Activated T-helper 9 cell treated with anti-CD3 and anti-CD28 coated beads, Interleukin-2, amount 50 U/mL, for 16 hours (primary cell): ENCODE results near the gene IRAK2.
"Not testable (repeated sequence)": the region's sequence is repeated elsewhere in the genome, so short reads cannot be mapped to it uniquely, and the experiment has no call there.

Experiments used
- DNase-seq: peaks from one replicate; pipeline ENCODE4 v3.0.0-alpha.2; 2020; ENCODE audit warnings: low read depth

The IRAK2 gene

DNA sequence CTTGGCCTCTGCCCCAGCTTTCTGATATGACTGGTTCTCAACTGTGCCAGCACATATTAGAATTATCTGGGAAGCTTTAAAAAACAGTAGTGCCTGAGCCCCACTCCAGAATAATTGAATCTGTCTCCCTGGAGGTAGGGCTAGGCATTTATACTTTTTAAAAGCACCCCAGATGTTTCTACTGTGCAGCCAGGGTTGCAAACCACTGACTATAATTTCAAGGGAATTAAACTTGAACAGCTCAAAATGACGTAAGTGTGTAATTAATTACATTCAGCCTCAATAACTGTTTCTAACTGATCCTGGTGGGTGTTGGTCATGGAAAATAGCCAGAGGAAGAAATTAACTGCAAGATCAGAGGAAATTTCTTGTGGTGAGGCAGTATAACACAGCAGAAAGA, 4.4 kb upstream of the IRAK2 start:
- DNase-seq = no peak

DNA sequence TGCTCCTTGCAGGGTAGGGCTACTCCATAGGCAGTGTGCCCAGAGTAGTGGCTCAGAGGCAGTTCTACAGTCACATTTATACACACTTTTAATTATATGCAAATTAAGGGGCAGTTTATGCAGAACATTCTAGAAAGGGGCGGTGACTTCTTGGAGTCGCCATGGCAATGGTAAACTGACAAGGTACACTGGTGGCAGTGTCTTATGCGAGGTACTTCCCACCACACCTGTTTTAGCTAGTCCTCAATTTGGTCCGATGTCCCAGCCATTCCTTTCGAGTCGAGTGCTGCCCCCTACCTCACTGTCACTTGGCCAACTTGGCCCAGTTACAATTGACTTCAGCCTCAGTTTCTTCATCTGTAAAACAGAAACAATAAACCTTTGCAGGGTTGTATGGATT, 3.8 kb upstream of the IRAK2 start:
- no peak for DNase-seq

DNA sequence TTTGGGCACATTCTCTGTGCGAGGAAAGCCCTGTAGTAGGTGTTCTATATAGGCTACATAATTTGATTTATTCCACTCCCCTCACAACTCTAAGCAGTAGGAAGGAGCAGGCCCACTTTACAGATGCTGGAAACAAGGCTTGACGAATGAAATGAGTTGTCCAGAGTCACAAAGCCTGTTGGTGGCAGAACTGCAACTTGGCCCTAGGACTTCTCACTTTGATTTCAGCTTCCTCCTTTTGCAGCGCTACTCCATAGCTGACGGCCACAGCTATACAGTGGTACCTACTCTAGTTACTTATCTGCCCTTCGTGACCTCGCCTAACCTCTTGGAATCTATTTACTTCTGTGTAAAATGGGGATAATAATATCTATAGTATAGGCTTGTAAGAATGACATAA, 2.5 kb upstream of the IRAK2 start:
- no peak for DNase-seq

DNA sequence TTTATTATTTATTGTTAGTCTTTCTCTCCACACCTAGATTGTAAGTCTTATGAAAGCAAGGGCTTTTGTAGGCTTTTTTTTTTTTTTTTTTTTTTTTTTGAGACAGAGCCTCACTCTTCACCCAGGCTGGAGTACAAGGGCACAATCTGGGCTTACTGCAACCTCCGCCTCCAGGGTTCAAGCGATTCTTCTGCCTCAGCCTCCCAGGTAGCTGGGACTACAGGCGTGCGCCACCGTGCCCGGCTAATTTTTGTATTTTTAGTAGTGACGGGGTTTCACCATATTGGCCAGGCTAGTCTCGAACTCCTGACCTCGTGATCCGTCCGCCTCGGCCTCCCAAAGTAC, 546 bp upstream of the IRAK2 start:
- DNase-seq = not testable (repeated sequence)

DNA sequence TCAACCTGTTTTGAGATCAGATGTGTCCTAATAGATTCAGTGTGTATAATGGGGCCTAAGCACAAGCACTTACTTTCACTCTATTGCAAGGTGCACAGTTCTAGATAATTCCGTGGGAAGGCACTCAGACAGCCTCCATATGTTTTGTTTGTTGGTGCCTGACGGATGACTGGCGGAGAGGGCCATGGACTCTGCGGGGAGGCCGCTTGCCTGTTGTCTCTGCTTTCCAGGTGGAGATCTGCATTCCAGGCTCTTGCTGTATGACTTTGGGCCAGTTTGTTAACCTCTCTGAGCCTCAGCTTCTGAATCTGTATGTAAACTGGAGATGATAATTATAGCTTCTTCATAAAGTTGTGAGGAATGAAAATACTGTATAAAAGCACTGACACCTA, 1.5 kb downstream of the IRAK2 start:
- DNase-seq = no peak

DNA sequence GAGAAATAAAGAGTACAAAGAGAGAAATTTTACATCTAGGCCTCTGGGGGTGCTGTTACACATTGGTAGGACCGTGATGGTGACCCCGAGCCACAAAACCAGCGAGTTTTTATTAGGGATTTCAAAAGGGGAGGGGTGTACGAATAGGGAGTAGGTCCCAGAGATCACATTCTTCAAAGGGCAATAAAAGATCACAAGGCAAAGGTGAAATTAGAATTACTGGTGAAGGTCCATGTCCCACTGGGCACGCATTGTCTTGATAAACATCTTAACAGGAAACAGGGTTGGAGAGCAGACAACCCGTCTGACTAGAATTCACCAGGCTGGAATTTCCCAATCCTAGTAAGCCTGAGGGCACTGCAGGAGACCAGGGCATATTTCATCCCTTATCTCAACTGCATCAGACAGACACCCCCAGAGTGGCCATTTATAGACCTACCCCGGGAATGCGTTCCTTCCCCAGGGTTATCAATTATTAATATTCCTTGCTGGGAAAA, 4.3 kb downstream of the IRAK2 start:
- no peak for DNase-seq

DNA sequence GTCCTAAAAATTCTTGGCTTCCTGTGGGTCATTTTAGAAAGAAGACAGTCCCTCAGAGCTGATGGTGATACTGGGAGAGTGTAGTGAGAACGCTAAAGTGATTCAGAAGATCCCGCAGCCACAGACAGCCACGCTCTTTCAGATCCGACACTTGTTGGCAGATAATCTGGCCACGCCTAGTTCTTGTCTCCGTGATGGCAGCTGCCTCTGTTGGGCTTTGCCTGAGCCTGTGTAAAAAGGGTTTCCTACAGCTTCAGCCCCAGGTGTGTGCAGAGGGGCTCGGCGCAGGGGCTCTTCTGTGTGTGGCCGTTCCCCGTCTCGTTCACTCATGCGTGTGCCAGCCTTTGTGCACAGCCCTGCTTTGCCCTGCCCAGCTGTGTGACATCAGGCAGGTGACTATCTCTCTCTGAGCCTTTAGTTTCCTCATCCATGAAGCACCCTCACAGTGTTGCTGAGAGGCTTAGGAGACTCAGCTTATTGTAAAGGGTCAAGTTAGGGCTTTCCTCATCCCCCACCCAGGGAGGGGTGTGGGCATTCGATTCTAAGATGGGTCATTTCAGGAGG, 6.3 kb downstream of the IRAK2 start:
- DNase-seq = no peak

DNA sequence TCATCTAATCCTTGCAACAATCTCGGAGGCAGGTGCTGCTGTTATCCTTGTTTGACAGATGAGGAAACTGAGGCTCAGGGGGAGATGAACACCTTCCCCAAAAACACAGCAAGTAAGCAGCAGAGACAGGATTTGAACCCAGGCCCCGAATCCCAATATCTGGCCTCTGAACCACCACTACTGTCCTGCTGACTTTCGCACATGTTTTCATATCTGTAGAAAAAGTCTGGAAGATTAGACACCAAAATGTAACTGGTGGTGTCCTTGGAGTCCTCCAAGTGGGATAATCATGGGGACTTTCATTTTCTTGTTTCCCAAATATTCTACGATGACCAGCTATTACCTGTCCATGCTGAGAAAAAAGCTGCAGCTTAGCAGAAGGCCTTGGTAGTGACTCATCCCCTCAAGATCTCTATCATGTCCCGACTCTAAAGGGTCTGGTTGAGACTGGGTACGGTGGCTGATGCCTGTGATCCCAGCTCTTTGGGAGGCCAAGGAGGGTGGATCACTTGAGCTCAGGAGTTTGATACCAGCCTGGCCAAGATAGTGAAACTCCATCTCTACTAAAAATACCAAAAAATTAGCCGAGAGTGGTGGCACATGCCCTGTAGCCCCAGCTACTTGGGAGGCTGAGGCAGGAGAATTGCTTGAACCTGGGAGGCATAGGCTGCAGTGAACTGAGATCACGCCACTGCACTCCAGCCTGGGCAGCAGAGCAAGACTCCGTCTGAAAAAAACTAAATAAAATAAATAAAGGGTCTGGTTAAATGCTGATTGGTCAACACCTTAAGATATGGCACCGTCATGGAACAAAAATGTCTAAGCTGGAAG, 8.6 kb downstream of the IRAK2 start:
- no peak for DNase-seq

DNA sequence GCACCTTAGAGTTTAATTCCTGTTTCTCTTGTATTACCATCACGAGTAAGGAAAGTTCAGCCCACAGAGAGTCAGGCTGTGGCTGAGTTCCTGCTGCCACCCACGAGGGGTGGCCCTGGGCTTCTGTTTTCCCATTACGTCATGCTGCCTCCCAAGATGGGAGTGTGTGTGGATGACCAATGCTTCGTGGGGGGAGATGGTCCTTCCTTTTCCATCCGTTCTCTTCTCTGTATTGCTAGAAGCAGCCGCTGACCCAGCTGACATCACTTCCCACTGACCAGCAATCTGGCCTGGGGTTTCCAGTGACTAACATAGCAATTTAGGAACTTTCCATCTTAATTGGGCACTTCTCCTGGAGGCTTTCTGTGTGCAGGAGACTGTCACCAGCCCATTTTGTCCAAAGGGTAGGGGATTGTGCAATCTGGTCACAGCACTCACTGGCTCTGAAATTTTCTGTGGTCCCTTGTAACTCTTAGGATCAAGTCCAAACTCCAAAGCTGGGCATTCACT, 9.3 kb downstream of the IRAK2 start:
- no peak for DNase-seq

DNA sequence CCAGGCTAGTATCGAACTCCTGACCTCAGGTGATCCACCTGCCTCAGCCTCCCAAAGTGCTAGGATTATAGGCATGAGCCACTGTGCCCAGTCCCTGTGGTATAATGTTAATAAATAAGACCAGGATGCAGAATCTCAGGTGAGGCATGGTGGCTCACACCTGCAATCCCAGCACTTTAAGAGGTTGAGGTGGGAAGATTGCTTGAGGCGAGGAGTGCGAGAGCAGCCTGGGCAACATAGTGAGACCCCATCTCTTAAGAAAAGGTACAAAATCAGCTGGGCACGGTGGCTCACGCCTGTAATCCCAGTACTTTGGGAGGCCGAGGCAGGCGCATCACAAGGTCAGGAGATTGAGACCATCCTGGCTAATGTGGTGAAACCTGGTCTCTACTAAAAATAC, 10.6 kb downstream of the IRAK2 start:
- not testable (repeated sequence) for DNase-seq

DNA sequence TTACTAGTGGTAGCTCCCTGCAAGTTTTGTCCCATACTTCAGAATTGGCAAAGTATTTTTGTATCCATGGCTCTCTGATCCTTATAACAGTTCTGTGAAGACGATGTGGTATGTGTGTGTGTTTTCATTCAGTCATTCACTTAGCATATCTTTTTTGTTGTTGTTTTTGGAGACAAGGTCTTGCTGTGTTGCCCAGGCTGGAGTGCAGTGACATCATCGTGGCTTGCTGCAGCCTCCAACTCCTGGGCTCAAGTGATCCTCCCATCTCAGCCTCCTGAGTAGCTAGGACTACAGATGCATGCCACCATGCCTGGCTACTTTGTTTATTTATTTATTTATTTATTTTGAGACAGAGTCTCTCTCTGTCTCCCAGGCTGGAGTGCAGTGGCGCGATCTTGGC, 11.4 kb downstream of the IRAK2 start:
- DNase-seq = not testable (repeated sequence)

DNA sequence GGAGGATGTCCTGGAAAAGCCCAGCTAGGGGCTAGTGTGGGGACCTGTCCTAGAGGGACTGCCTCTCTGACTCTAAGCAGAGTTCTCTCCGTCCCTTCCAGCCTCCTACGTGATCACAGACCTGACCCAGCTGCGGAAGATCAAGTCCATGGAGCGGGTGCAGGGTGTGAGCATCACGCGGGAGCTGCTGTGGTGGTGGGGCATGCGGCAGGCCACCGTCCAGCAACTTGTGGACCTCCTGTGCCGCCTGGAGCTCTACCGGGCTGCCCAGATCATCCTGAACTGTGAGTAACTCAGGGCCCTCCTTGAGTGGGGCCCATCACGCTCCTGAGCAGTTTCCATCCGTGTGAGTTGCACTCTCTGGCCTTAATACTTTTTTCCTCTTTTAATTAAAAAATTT, 13.0 kb downstream of the IRAK2 start:
- no peak for DNase-seq

DNA sequence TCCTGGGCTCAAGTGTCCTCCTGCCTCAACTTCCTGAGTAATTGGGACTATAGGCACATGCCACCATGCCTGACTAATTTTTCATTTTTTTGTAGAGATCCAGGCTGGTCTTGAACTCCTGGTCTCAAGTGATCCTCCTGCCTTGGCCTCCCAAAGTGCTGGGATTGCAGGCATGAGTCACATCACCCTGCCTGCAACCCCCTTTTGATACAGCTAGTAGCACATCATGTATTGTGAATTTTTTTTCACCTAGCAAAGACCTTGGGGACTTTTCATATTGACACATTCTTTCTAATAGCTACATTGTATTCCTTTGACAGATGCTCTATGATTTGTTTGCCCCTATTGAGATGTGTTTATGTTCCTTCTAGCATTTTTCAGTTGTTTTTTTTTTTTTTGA, 14.2 kb downstream of the IRAK2 start:
- no peak for DNase-seq

DNA sequence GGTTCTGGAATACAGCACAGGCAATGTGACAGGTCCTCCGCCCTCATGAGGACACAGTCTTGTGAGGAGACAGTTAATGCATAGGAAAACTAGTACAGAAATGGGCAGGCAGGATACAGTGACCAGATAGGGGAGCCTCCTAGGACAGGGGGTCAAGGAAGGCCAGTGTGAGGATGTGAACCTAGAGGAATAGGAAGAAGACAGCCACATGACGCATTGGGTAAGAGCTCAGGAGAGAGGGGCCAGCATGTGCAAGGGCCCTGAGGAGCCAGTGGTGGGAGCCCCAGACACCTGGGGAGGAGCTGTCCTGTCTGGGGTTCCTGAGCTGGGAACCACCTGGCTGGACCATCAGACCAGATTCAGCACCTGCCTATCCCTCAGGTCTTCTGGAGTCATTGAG, 15.6 kb downstream of the IRAK2 start:
- no peak for DNase-seq

DNA sequence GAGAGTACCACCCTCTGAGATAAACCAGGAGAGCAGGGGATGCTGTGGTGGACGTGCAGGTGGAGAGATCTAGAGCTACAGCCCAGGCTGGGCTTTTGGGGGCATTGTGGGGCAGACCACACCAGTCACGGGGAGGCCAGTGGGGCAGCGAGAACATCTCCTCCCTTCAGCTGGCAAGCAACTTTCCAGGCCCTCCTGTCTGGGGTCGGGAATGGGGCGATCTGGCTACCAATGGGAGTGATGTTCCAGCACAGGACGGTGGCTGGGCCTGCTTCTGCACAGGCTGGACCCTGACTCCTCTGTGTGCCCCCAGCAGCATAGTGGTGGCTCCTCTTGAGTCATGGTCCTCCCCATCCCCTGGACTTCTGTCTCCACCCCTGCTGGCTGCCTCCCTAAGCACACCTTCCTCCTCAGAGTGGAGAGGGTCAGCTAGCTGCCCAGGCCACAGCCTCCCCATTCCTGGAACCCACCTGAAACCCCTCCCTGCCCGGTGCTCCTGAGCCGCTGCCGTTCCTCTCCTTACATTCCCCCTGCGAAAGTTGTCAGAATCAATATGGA, 16.1 kb downstream of the IRAK2 start:
- no peak for DNase-seq

DNA sequence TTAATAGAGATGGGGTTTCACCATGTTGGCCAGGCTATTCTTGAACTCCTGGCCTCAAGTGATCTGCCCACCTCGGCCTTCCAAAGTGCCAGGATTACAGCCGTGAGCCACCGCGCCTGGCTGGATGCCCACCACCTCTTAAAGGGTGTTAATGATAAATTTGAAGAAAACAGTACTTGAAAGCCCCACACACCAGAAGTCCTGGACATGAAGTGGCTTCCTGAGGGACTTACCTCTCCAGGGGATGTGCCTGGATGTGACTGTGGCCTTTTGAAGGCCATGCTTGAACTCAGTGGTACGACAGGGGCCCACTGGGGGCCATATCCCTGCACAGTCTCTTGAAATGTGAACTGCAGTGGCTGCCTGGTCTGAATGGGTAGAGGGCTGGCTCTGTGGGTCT, 18.2 kb downstream of the IRAK2 start:
- no peak for DNase-seq

DNA sequence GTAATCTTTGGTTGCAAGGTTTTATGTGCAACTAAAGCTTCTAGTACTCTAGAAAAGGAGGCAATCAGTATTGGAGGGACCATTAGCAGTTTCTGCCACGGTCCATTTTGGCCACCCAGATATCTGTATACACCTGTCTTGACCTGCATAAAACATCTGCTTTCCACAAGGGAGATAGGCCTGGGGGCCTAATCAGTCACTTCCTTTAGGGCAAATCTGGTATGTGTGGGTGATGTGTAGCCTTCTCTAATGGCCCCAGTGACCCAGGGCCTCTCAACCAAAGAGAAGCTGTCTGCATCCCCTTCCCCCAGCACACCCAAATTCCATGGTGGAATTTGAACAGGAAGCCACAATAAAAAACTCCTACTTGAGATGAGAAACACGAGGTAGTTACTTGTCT, 19.5 kb downstream of the IRAK2 start:
- no peak for DNase-seq

DNA sequence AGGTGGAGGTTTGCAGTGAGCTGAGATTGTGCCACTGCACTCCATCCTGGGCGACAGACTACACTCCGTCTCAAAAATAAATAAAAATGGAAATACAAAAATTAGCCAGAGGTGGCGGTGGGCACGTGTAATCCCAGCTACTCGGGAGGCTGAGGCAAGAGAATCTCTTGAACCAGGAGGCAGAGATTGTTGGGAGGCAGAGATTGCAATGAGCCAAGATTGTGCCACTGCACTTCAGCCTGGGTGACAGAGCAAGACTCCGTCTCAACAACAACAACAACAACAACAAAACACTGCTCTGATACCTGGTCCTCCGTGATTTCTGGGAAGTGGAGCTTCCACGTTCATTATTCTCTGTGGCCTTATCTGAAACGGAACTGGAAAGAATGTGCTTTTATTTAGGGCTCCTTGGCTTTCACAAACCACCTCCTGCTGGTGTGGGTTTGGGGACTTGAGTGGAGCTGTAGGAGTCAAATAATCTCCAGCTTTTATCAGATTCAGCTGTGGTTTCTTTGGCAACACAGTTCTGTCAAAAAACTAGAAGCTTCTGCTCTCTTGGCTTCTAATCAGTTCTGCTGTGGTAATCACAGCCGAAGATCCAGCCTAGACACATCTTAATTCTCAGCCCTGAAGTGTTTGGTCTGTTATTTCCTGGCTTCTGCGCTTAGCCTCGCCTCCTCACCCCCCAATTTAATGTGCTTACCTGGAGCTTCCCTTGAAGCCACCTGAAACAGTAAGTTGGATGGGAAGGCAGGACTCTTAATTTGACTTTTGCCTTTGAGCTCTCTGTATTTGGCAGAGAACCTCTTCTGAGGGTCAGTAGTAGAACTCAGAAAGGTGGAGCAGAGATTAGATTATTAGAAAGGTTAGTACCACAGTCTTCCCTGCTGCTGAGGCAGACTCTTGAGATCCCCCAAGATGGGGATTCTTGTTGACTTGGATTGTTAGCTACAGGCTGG, 21.4 kb downstream of the IRAK2 start:
- DNase-seq = no peak

DNA sequence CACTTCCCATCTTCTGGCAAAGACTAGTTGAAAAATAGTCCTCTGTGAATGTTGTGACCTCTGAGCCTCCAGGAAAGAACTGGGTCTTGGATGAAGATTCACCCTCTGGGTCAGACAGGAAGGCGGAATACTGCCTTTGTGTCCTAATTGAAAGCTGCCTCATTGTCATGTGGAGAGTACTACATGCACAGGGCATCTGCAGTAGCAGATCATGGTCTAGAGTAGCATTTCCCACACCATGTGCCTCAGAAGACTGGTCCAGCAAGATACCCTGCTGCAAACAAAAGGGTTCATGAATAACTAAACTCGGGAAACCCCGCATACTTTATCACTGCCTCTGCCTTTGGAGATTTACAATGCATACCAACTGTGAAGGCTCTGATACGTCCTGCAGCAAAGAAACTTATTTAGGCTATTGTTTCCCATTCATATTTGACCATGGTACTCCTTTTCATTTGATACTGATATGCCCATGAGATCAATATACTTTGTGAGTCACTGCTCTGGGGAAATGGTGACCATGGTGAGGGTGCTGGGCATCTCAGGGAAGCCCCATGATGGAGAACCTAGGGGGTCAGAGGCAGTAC, 22.7 kb downstream of the IRAK2 start:
- no peak for DNase-seq

DNA sequence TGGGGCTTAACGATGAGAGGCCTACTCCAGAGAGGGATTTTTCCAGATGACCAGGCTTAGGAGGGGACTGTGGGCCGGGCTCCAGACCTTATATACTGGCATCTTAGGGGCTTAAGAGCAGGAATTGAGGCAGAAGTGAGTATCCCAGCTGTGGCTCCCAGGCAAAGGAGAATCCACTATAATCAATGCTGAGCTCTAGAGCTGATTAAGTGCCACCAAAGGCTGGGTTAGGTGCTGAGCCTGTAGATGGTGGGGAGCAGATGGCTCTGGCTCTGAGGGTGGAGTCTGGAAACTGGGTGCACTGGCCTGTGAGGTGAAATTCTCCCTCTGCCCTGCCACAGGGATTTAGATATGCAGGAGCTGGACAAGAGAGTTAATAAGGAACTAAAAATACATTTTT, 23.2 kb downstream of the IRAK2 start:
- DNase-seq = no peak

DNA sequence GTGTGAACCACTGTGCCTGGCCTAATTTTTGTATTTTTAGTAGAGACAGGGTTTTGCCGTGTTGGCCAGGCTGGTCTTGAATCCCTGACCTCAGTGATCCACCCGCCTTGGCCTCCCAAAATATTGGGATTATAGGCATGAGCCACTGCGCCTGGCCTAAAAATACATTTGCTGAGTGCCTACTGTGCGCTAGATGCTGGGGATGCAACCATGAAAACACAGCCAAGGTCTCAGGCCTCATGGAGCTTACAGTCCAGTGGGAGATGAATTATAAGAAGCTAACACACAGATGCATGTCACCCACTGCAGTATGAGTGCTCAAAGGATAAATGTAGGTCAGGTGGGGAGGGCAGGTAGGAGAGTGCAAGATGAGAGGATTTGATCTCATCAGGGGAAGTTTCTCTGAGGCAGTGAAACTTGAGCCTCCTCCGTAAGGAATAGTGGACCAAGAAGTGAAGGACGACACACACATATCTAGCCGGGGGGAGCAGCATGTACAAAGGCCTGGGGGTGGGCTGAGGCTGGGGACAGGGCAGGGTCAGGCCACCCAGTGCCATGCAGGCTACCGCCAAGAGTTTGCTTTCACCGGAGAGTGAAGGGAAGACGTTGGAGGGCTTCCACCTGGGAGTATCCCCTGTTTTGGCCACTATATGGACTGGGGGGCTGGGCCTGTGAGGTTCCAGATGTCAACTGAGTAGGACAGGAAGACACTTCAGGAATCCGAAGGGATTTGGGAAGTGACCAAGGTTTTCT, 24.3 kb downstream of the IRAK2 start:
- DNase-seq = no peak
